ENCODE measurements around the gene SORL1.

Gene SORL1

DNA sequence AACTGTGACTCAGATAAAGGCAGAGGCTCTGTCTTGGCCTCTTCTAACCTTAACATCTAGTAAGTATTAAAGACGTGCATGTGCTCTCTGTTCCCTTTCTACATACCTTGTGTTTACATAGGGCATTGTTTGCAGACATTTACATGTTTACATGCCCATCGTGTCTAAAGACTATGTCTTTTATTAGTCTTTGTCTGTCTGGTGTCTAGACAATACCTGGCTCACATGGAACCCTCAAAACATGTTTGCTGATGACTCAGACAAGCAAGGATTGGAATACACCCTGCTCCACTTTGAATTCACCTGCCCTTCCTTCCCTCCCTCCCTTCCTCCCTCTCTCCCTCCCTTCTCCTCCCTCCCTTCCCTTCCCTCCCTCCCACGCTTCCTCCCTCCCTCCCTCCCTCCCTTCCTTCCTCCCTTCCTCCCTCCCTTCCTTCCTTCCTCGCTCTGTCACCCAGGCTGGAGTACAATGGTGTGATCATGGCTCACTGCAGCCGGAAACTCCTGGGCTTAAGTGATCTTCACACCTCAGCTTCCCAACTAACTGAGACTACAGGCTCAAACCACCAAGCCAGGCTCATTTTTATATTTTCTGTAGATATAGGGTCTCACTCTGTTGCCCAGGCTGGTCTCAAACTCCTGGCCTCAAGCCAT is 24.4 kb downstream of the SORL1 start:
- ATAC-seq, result peak in 1 of 2 donors; percentile 39

- ATAC-seq, result no peak
These were observed 26.2 kb downstream of the SORL1 start for GRCh38 chr11:121478226-121478894.

DNA sequence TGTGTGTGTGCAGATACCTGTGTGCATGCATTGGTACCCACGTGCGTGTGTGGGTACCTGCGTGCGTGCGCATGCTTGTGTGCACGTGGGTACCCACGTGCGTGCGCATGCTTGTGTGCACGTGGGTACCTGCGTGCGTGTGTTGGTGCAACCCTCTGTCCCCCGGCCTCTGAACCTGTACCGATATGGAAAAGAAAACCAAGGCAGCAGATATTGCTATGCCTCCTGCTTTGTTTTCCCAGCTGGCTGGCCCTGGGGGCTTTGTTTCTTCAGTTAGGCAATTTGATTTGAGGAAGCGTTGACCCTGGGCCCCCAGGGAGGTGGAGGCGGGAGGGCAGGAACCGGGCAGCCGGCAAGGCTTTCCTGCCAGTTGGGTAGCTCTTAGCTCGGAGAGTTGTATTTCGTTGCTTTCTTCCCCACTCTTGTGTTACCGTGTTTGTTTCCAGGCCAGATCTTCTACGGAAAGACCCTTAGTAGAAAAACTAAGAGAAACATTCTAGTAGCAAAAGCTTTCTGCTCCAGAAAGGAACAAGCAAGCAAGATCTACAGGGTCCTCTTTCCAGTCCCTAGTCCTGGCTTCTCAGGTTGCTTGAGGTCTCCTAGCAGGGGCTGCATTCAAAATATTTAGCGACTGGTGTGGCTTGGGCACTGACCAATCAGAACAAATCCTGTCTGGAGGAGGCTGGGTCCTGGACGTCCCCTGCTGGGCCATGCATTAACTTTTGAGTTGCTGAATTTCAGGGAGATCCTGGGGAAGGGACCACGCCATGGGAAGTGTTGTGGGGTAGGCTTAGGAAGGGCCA is 27.0 kb downstream of the SORL1 start:
- no peak for ATAC-seq

DNA sequence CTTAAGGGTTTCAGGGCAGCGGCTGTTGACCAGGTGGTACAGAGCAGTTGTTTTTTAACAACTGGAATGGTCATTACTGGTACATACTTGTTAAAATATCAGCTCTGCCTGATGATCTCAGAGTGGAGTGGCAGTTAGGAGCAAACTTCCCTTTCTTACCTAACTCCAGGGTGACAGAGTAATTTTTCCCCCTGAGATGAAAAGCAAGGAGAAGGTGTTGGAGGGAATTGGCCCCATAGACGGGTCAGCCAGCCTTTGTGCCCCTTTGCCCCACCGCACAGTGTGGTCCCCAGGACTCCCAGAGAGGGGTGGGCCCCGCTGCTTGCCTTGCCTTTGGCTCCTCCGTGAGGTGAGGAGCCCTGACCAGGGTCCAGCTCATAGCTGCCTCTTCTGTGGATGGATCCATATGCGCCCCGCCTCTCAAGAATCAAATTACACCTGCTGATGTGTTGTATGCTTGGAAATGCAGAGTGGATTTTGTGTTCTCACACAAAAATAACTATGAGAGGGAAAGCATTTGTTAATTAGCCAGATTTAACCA is 27.7 kb downstream of the SORL1 start:
- ATAC-seq, result no peak

DNA sequence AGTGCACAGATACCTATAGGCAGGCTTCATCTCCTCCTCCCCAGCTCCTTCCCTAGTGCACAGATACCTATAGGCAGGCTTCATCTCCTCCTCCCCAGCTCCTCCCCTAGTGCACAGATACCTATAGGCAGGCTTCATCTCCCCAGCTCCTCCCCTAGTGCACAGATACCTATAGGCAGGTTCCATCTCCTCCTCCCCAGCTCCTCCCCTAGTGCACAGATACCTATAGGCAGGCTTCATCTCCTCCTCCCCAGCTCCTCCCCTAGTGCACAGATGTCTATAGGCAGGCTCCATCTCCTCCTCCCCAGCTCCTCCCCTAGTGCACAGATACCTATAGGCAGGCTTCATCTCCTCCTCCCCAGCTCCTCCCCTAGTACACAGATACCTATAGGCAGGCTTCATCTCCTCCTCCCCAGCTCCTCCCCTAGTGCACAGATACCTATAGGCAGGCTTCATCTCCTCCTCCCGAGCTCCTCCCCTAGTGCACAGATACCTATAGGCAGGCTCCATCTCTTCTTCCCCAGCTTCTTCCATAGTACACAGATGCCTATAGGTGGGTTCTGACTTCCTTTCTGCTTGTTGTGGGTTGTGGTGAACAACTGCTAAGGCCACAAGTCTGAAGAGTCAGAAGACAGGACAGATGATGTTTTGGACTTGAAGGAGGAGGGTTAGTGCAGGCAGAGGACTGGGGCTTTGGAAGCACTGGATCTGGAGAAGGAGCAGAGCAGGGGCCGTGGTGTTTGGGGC is 29.5 kb downstream of the SORL1 start:
- peak; percentile 79 for ATAC-seq

- peak; percentile 70 to 81 for ATAC-seq
These were observed 30.4 kb downstream of the SORL1 start for GRCh38 chr11:121482231-121483129.

- ATAC-seq, result no peak
These were observed 31.8 kb downstream of the SORL1 start for GRCh38 chr11:121483805-121484480.

- ATAC-seq, result peak in 1 of 2 donors; percentile 15
These were observed 33.1 kb downstream of the SORL1 start for GRCh38 chr11:121485216-121485615.

GRCh38 chr11:121486054-121486453 is 33.9 kb downstream of the SORL1 start:
- no peak for ATAC-seq

GRCh38 chr11:121487191-121487590 is 35.1 kb downstream of the SORL1 start:
- no peak for ATAC-seq

DNA sequence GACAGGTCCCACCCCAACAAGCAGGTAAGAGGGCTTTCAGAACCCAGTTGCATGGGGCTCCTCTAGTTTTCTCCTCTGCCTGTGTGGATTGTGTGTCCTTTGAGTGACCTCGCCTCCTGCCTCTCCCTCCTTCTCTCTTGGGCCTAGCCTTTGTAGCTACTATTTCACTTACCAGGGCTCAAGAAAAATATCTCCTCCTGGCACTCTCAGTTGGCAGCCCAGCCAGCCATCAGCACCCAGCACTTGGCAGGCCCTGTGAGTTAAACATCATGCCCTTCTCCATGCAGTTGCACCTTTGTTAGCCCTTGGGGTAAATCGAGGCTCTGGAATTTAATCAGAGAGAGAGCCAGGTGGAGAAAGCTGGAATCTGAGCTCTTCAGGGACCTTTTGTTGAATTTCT is 36.1 kb downstream of the SORL1 start:
- no peak for ATAC-seq

DNA sequence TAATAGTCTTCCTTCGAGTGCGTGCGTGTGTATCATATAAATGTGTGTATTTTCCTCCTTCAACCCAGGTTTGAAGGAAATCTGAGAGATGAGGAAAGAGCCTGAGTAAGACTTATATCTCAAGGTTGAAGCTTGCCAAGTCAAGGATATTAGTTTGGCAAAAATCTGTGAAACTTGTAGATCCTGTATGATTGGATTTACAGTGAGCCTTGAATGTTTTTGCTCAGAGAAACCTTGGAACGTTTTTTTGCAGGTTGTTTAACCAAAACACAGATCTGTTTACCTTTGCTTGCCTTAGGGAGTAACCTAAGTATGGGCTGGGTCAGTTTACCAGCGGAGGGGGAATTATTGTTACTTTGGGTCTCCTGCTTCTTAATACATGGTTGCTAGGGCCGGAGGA is 36.5 kb downstream of the SORL1 start:
- ATAC-seq, result no peak

GRCh38 chr11:121489823-121490222 is 37.7 kb downstream of the SORL1 start:
- ATAC-seq, result peak in 1 of 2 donors; percentile 13

GRCh38 chr11:121494355-121495099 is 42.4 kb downstream of the SORL1 start:
- ATAC-seq, result peak; percentile 51 to 55

DNA sequence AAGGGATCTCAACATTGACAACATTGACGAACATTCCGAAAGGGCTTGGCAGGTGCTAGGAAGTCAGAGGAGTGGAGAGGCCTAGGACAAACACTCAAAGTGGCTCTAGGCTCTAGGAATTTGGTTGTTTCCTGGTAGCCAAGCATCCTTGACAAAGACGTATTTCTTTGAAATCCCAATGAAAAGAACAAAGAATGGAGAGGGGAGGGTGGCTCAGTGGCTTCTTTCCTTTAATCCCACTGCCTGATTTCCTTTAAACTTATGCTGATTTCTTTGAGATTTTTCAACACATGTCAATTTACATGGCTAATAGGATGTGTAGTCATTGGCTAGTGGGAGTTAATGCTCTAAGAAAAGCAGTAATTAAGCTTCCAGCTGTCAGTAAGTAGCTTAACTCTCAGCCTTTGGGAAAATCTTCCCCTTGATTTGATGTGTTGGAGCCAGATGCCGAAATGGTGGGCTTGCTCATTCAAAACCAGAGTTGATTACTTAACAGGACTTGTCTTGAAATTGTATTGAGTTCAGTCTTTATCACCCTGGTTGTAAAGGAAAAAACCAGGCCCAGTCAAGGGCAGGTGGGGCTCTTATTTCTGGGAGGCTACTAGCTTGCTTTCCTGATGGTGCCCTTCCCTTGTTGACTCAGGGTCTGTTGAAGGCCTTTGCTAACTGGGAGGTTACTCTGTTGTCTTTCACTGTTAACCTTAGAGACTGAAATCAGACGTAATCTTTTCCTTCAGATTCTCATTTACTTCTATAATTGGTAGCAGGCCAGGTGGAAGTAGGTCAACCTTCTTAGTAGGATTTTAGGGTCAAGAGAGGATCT is 45.3 kb downstream of the SORL1 start:
- no peak for ATAC-seq

- ATAC-seq, result no peak
These were observed 47.3 kb downstream of the SORL1 start for GRCh38 chr11:121499405-121499804.

GRCh38 chr11:121500275-121500674 is 48.2 kb downstream of the SORL1 start:
- ATAC-seq, result no peak

- peak in 1 of 2 donors; percentile 62 for ATAC-seq
These were observed 48.6 kb downstream of the SORL1 start for GRCh38 chr11:121500717-121501116.

DNA sequence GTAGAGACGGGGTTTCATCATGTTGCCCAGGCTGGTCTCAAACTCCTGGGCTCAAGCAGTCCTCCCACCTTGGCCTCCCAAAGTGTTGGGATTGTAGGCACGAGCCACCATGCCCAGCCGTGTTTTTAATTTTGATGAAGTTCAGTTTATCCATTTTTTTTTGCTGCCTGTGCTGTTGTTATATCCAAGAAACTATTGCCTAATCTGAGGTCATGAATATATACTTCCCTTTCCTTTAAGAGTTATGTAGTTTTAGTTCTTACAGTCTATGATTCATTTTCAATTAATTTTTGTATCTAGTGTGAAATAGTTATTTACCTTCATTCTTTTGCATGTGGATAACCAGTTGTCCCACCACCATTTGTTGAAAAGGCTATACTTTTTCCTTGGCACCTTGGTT is 50.9 kb downstream of the SORL1 start:
- ATAC-seq, result no peak
